RPMI8226 (cell line): ENCODE results near the gene ZC3H13.
"Not testable (repeated sequence)": the region's sequence is repeated elsewhere in the genome, so short reads cannot be mapped to it uniquely, and the experiment has no call there.

Experiments used
- DNase-seq: peaks from one replicate; pipeline ENCODE4 v3.0.0-alpha.2; 2015

ZC3H13 gene

DNA sequence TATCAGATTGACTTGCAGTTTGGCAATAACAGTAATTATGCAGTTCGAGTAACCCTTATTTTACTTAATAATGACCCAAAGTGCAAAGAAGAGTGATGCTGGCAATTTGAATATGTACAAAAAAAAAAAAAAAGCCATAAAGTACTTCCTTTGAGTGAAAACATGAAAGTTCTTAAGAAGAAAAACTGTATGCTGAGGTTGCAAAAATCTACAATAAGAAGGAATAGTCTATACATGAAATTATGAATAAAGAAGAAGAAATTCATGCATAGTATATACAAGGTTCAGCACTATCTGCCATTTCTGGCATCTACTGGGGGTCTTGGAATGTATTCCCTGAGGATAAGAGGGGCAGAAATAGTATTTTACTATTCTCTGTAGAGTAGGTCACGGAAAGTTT is 55.9 kb downstream of the ZC3H13 start:
- DNase-seq = no peak

DNA sequence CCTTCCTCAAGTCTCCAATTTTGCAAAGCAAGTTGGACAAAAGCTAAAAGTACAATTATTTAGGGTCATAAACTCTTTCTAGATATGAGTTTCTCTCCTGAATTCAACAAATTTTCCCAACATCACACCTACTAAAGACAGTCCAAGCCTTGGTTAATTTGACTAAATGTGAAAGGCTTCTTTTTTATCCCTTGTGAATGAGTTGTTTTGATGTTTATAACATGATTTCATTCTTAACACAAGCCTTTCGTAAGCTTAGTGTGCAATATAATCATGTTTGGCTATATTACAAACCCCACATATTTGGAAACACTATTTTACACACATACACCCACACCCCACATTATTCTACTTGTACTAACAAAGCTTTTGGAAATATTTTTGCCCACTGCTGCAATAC is 57.3 kb downstream of the ZC3H13 start:
- no peak for DNase-seq

DNA sequence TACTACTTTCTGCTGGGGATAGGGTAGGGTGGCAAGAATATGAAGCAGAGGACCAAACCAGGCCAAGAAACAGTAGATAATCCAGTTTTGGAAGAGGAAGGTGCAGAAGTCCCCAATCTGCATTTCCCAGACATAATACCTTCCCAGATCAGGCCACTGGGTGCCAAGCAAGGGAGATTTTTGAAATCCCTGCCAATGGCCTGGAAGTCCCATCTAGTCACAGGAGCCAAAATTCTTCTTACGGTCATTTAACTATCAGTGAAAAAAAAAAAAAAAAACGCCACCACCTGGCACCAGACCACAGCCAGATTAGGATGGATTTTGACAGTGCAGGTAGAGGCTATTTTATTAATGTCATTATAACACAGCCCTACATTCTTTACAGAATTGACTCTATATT is 57.8 kb downstream of the ZC3H13 start:
- DNase-seq = no peak

DNA sequence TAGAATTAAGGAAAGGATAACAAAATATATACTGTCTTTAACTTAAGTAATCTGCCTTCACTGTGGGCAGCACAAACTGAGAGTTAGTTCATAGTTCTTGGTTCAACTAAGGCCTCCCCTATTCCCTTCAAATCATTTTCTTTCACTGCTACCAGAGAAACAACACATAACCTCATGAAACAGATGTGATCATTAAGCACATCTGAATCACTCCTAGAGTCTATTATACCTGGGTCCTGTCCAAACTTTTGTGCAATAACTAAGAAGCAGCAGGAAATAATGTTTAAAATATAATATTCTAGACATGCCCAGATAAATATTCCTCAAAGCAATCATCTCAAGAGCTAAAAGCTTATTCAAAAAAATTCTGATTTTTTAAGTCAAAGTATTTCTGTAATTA is 62.9 kb downstream of the ZC3H13 start:
- DNase-seq = no peak

DNA sequence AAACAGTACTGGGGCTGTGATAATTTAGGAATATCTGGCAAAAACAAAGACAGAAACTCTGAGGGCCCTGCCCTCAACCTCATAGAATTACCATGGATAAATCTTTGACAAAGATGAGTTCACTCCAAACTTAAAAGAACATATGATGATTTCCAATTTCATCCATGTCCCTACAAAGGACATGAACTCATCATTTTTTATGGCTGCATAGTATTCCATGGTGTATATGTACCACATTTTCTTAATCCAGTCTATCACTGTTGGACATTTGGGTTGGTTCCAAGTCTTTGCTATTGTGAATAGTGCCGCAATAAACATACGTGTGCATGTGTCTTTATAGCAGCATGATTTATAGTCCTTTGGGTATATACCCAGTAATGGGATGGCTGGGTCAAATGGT is 71.4 kb downstream of the ZC3H13 start:
- DNase-seq = not testable (repeated sequence)

DNA sequence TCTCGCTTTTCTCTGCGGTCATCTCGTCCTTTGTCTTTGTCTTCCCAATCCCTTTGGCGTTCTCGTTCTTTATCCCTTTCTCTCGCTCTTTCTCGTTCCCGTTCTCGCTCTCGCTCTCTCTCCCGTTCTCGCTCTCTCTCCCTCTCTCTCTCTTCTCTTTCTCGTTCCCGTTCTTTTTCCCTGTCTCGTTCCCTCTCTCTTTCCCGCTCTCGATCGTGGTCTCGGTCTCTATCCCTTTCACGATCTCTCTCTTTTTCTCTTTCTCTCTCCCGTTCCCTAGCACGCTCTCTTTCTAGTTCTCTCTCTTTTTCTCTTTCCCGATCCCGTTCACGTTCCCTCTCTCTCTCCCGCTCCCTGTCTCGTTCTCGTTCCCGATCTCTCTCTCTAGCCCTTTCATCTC is 77.2 kb downstream of the ZC3H13 start:
- no peak for DNase-seq

DNA sequence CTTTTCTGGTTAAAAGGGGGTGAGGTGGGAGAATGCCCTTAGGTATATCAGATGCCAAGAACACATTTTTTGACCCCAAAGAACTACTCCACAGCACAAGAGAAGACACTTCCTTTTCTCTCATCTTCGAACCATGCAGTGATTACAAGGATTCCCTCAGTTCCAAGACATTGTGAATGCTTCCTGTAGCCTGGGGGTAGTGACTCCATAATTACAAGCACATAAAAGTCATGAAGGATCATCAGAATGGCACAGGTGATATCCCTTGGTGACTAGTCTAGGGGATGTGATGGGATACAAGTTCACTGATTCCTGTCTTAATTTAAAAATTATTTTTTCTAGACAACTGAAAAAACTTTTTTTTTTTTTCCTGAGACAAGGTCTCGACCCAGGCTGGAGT is 78.0 kb downstream of the ZC3H13 start:
- no peak for DNase-seq

DNA sequence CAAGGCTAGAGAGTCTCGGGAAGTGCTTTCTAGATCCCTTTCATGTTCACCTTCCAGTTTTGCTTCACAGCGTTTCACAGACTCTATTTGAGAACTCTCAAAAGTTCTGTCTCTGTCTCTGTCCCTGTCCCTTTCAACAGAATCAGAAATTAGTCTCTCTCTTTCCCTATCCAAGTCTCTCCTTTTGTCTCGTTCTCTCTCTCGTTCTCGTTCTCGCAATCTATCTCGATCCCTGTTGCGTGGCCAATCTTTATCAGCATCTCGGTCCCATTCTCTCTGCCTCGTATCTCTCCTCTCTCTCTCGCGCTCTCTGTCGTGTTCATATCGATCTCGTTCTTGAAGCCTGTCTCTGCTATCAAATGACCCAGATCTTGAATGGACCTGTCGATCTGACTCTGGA is 85.0 kb downstream of the ZC3H13 start:
- no peak for DNase-seq

DNA sequence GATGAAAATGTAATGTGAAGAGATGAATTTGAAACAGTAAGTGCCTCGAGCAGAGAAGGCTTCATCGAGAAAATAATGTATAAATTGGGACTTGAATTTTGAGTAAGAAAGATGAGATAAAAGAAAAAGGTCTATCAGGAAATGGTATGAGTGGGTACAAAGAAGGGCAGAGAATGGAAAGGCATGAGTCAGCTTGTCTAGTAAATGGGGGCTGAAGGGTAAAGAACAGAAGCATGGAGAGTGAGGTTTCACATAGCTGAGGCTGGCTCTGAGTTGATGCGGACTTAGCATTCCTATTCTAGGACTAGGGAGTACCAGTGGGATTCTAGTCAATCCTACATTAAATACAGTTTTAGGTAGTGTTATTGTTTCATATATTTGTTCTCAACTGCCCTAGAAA is 85.8 kb downstream of the ZC3H13 start:
- DNase-seq = no peak

DNA sequence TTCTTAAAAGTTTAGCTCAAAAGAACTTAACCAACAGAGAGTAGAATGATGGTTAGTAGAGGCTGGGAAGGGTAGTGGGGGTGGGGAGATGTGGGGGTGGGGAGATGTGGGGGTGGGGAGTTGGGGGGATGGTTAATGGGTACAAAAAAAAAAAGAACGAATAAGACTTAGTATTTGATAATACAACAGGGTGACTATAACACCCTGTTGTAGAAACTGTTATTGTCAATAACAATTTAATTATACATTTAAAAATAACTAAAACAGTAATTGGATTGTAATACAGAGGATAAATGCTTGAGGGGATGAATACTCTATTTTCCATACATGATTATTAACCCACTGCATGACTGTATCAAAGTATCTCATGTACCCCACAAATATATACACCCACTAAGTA is 91.1 kb downstream of the ZC3H13 start:
- no peak for DNase-seq

DNA sequence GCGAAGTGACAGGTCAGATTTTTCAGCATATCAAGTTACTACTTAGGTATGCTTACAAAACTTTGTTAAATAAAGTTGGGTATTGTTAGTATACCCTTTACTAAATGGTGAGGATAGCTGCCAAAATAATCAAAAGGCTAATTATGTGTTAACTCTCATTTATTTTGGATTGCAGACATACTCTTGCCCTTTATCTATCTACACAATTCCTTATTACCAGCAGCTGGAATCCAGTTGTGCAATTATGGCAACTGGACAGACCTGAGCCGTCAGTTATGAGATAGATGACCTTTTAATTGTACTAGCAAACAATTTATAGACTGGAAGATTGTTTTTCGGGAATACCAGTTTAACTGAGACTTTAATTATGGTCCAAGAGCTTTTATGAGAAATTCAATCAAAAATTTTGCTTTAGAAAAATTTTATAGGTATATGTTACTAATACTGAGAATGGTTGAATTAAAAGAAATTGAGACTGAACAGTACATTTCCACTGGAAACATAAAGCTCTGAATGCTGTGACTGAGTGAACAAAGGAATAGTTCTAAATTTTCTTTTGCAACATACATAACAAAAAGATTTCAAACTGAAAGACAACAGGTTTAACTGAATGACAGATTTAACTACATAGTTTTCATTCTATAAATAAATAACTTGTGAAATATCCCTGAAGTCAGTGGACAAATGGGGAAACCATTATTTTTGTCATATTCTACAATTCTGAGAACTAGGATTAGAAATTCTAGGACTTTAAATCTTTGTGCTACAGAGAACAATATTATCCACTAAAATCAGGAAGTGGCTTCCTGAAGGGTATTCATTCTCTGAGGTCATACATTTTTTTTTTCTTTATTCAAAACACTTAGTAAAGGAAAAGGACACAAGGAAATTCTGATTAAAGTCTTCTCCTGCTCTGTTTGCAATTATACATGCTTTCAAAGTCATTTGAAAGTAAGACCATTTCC is 97.4 kb downstream of the ZC3H13 start:
- DNase-seq = no peak

DNA sequence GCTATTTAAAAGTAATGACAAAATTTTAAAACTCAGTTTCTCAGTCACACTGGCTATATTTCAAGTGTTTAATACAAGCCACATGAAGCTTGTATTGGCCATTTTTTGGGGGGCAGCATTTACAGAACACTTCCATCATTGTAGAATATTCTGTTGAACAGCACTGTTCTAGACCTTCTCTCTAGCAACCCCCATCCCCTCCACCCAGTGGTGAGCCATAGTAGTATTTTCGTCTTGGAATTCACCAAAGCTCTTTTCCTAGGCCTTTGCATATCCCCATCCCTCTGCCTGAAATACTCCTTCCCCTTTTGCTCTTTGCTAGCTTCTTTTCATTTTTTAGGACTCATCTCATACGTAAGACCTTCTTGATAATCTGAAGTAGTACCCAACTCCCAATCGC is 99.5 kb downstream of the ZC3H13 start:
- no peak for DNase-seq

DNA sequence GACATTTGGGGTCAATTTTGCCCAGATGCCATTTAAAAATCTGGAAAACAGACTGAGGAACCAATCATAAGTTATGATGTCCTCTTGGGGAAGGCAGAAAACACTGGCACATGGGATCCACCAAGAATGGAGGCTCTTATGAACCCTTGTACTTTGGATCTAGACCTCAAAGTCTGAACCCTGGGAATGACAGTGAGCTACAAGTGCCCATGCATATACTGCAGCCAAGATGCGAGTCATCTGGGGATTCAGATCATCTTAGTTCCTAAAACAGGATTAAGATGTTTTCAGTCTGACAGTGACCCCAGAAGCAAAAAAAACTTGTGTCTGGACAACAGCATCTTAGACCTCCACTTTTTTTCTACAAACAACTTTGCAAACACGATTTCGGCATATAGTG is 100.8 kb downstream of the ZC3H13 start:
- no peak for DNase-seq

DNA sequence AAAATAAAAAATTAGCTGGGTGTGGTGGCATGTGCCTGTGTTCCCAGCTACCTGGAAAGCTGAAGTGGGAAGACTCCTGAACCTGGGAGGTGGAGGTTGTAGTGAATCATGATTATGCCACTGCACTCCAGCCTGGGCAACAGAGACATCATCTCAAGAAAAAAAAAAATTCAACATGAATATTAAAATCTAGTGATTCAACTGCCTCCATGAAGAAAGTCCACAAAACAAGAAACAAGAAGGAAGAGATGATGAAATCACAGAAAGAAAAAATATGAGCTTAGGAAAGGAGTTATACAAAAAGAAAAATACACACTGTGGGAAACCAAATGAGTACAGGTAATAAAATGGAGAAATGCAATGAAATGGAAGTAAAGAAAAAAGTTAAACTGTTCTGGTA is 101.4 kb downstream of the ZC3H13 start:
- DNase-seq = no peak

DNA sequence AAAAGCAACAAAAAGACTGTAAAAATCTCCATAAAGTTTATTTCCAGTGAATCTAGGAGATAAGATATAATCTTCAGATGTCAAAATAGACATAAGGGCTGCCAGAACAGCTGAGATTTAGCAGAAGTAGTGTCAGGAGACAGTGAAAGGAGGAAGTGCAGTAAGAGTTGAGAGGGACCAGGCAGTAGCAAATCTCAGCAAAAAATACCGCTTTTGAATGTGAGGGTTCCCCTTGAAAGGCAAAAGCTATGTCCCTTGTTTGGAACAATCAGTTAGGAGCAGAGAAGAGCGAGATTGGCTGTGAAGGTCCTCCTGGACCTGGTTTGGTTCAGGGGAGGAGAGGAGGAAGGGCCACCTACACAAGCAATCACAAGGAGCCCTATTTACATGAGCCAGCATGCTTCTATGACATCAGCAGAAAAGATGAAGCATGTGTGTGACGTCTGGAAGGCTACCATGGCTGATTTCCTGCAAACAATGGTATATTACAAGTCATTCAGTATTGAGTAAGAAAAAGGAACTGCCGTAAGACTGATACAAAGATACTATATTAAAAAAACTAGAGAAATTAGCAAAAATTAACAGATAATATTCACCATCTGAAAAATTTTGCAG is 102.1 kb downstream of the ZC3H13 start:
- DNase-seq = no peak

DNA sequence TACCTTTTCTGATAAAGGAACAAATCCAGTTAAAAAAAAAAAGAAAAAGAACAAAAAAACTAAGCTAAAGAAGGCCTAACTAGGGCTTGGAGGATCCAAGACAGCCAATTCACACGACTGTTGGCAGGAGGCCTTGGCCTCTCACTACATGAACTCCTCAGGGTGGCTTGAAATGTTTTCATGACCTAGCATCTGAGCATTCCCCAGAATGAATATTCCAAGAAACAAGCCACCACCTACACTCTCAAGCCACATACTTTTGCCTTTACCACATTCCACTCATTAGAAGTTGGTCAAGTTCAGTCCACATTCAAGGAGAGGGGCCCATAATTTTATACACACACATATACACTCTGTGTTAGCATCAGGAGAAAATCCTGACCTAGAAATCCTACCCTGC is 103.4 kb downstream of the ZC3H13 start:
- DNase-seq = no peak

DNA sequence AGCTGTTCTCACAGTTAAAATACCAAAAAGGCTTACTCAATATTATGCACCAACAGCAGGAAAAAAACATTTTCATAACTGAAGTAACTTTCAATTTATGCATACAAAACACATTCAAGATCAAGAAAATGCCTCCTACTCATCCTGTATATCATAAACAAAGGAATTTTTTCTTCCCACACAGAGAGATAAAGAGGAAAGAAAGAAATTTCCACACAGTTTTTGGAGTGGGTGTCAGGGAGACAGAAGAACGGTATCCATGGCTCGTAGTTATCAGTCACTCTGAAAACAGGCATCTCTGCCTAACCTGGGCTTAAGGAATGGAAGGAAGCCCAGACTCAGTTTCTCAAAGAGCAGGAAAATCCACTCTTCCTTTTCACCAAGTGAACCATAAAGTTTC is 108.6 kb downstream of the ZC3H13 start:
- DNase-seq = no peak

DNA sequence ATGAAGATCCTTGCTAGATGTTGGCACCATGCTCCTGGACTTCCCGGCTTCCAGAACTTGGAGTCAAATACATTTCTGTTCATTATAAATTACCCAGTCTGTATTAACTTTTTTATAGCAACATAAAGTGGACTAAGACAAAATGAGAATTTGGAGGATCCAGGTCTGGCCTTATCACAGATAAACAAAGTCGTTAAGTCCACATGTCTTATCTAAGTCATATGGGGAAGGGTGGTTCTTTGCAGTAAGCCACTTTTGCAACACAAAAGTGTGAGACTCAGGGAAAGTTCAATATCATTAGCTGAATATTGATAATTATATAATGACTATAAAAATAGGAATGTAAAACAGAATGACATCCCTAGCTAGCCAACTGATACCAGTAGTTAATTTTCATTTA is 109.4 kb downstream of the ZC3H13 start:
- DNase-seq = no peak

DNA sequence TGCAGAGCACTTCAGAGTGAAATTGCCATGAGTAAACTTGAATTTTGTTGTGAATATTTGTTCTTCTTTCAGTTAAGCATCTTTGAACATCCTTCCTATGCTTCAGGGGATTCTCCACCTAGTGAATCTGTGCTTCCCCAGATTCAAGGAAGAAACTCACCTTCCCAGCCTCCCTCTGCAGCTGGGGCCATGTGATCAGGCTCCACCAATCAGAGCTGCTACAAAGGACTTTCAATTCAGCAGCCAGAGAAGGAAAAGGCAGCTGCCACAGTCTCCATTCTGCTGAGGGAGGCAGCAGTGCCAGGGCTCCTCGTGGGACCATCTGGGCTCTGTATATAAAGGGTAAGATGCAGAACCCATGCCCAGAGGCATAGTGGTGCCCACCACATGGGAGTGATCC is 111.3 kb downstream of the ZC3H13 start:
- no peak for DNase-seq

DNA sequence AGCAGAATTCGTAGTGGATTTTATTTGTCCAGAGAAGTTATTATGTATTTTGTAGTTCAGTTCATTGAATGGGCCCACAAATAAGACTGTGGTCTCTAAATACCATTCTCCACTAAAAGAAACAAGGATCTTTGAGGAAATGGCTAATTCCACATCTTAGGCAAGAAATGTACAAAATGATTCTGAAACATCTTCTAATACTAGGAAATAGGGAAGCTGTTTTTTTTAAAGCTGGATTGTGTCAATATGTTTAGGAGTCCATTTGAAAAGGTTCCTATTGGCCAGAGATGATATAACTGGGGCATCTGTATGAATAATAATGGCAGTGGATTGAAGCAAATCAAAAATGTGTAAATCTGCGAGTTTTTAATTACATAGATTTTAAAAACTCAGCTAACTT is 112.5 kb downstream of the ZC3H13 start:
- no peak for DNase-seq

DNA sequence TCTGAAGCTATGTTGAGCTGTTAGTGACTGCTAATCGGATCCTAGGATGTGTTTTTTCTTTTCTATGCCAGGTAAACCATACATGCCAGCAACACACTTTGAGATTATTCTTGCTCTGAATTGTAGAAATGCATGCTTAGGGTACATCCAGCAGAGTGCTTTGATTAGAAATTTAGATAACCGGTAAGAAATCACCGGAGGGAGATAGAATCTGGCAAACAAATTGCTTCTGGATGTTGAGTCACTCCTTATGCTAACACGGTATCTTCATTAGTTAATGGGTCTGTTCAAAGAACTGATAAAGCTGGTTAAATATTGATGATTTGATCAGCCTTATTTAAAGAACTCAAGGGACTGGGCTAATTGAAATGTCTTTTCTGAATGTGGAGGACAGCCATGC is 115.9 kb downstream of the ZC3H13 start:
- no peak for DNase-seq

DNA sequence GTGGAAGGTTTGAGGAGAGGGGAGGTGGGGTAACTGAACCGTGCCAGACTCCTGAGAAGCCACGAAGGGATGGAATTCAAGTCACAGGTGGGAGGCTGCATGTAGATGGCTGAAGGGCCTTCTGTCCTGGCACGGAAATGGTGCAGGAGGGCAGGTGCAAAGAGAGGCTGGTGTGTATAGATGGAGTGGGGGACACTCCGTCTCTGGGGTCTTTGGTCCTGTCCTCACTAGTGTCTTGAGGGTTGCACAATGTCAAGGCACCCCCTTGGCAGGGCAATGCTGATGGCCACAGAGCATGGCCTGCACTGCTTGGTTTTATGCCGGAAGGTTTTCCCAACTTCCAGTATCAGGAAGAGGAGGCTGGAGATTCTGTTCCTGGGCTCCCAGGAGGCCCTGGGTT is 118.3 kb downstream of the ZC3H13 start:
- no peak for DNase-seq

DNA sequence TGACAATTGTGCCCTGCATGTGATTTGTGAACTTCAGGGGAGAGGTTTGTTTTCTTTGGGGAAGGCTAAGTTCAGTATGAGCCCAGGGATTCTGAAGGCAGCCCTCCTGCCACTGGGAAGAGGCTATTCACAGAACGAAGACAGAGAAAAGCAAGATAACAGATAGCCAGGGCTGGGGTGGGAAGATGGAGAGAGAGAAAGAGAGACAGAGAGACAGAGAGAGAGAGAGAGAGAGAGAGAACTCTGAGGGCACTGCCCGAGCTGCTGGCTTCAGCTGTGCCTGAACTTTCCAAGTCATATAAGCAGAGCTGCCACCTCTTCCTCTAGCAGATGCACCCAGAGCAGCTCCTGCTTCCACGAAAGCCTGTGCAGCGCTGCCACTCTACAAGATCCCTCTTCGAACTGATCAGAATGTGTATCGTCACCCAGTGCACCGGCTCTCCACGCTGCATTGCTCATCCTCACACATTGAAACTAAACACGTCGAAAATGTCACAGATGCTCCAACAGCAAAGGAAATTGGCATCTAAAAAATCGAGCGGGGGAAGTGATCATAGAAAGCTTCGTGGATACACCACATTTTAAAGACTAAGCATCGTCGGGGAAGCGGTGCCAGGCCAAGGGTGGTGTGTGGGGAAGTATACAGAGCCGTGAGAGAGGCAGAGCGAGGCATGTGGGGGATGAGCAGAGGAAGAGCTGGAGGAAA is 119.2 kb downstream of the ZC3H13 start:
- DNase-seq = no peak

DNA sequence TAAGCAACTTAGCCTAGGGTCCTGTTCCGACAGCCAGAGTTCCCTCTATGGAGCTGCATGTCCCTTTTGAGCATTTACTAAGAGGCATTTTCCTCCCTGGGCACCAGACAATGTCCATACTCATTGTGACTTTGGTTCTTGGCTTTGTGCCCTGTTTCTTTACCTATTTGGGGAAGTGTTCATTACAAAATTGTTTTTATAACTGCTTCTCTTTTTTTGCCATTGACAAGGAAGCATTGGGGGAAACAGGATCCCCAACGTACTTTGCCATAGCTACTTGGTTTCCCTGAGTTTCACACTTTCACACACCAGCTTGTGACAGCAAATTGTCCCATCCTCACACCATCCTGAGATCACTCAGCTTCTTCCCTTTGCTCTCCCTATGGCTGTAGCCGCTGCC is 119.9 kb downstream of the ZC3H13 start:
- peak; percentile 42 for DNase-seq
